Measurements from ENCODE around the gene PVALB. TPM values are rescaled to one million over a fixed set of nuclear protein-coding genes. Genes with fewer than 3 reads are reported as not detected.

PVALB gene
- total and polyA plus RNA-seq, 2 of the 4 experiments (the other 2 are of a cell fraction), result not detected

GRCh38 chr22:36864454-36865215 is 47.8 kb upstream of the PVALB start:
- no peaks in the 10 kb centered on the region for H3K9me1 ChIP-seq (ENCODE audit: insufficient read depth, low read length)
- dilution Hi-C loops (cut with HindIII; ENCODE audit: low sequenced_read_pairs, unreplicated experiment), result no loop called here

More at GRCh38 chr22:36864454-36865215, 47.8 kb upstream of the PVALB start:
- DNase-seq (no peak), ATAC-seq (ENCODE audit: low read depth) (no peak)
- Histone ChIP-seq H3K18ac (ENCODE audit: low read depth, low read length) (no peak overlapping the region), H4K8ac (ENCODE audit: low read depth in 2 of 2, low read length in 2 of 2) (no peak overlapping the region), H3K79me1 (ENCODE audit: low read depth in 1 of 2, low read length in 2 of 2) (no peaks in the 10 kb centered on the region), H4K20me1 (ENCODE audit: insufficient read depth, low read length) (no peaks in the 10 kb centered on the region; the same call in 1 of the 2 replicates), H3K4ac (ENCODE audit: low read depth, low read length) (no peak overlapping the region), H3K27me3 (ENCODE audit: control insufficient read depth, insufficient read depth, low read length) (peaks cover 17% of the 10 kb centered on the region; the same call in 1 of the 2 replicates), H3K4me2 (ENCODE audit: low read depth, low read length) (no peak overlapping the region), H3K27ac (ENCODE audit: insufficient read depth, low read length) (no peak overlapping the region), H2BK120ac (ENCODE audit: low read depth, low read length) (no peak overlapping the region), H2AK9ac (replicated peaks; ENCODE audit: low read depth, low read length, poor library complexity) (no peak overlapping the region), H3K4me3 (ENCODE audit: insufficient read depth, low read depth, low read length) (no peak overlapping the region), H2AK5ac (ENCODE audit: low read depth, low read length) (no peak overlapping the region), H2BK5ac (ENCODE audit: low read depth, low read length, poor library complexity, severe bottlenecking) (no peak overlapping the region), H2BK20ac (ENCODE audit: low read depth, low read length) (no peak overlapping the region), H3K56ac (ENCODE audit: extremely low read depth, insufficient read depth, low read length) (no peak overlapping the region), H2BK15ac (ENCODE audit: low read depth, low read length) (no peak overlapping the region), H3K36me3 (ENCODE audit: control insufficient read depth, insufficient read depth, low read length) (no peaks in the 10 kb centered on the region), H3K14ac (replicated peaks; ENCODE audit: low read depth, low read length) (no peak overlapping the region), H2AFZ (replicated peaks; ENCODE audit: low read length, poor library complexity) (no peak overlapping the region), H3K9ac (ENCODE audit: low read depth, low read length) (no peak overlapping the region), H4K5ac (ENCODE audit: low read depth, low read length) (no peak overlapping the region), H3K23ac (ENCODE audit: low read depth, low read length) (no peak overlapping the region), H3K4me1 (ENCODE audit: control insufficient read depth, insufficient read depth, low read length) (no peaks in the 10 kb centered on the region), H4K91ac (ENCODE audit: insufficient read depth, low read depth, low read length) (no peak overlapping the region), H3K9me3 (ENCODE audit: control insufficient read depth, insufficient read depth, low read length) (no peaks in the 10 kb centered on the region)
- BruUV-seq (replicated peaks), result no TSS peak
- TF ChIP-seq USF2 (IDR thresholded peaks at IDR 0.05; ENCODE audit: low read depth, low read length) (no peak), POLR2A (IDR thresholded peaks at IDR 0.05; ENCODE audit: low read depth, low read length) (no peak), ELK1 (IDR thresholded peaks at IDR 0.05; ENCODE audit: borderline replicate concordance, low read depth, low read length) (no peak), RCOR1 (IDR thresholded peaks at IDR 0.05; ENCODE audit: insufficient replicate concordance, low read length) (no peak), NFE2L2 (IDR thresholded peaks at IDR 0.05; ENCODE audit: low read depth, low read length) (no peak), SMC3 (IDR thresholded peaks at IDR 0.05; ENCODE audit: low read depth, low read length) (no peak), MAZ (IDR thresholded peaks at IDR 0.05; ENCODE audit: borderline replicate concordance, low read depth, low read length) (no peak), BHLHE40 (IDR thresholded peaks at IDR 0.05; ENCODE audit: low read depth, low read length) (no peak), RAD21 (IDR thresholded peaks at IDR 0.05; ENCODE audit: low read length) (no peak), FOS (IDR thresholded peaks at IDR 0.05; ENCODE audit: low read depth, low read length) (no peak), CTCF (conservative IDR thresholded peaks at IDR 0.05; ENCODE audit: low read depth, low read length) (no peak), MAFK (IDR thresholded peaks at IDR 0.05; ENCODE audit: low read depth, low read length) (no peak), RFX5 (IDR thresholded peaks at IDR 0.05; ENCODE audit: low read depth, low read length) (no peak), MXI1 (IDR thresholded peaks at IDR 0.05; ENCODE audit: borderline replicate concordance, low read depth, low read length) (no peak)
- intact Hi-C loops (cut with micrococcal nuclease) (no loop called here), in situ Hi-C loops (cut with MboI; ENCODE audit: low sequenced_read_pairs) (no loop called here)
- whole genome bisulfite sequencing, 2 experiments (ENCODE audit: extremely low coverage in 2 of 2, insufficient read length in 1 of 2), result 76% methylated on average over 11 of the region's 14 CpGs; no CpG with 5 or more reads in 1 of the 2 experiments
- CTCF ChIA-PET, result interaction anchor here (1.4 to 2.6 kb wide), 2 partner anchors 7 to 9 kb away, joined by 4 to 11 read pairs; no protein-coding TSS in a partner anchor
- POLR2A ChIA-PET (ENCODE audit: unreplicated experiment), result no interaction called here
